A549 treated with AZD9567 at 1 μM for 4 hours (cell line): ENCODE data around the gene DSE. TPM values are rescaled to one million over a fixed set of nuclear protein-coding genes. Genes with fewer than 3 reads are reported as not detected.

ENCODE experiments used
- total RNA-seq: library from RNA; stranded (reverse); fragments of 200-300 nt; extraction: Qiagen RNA extraction; gene quantifications from 5 replicates; pipeline ENCODE4 v1.2.3, GENCODE V29; 2022; ENCODE audit not compliant: insufficient read depth

Gene DSE
- total RNA-seq: 12.0 to 17.0 TPM (median 13.7 TPM) in 5 replicates

DNA sequence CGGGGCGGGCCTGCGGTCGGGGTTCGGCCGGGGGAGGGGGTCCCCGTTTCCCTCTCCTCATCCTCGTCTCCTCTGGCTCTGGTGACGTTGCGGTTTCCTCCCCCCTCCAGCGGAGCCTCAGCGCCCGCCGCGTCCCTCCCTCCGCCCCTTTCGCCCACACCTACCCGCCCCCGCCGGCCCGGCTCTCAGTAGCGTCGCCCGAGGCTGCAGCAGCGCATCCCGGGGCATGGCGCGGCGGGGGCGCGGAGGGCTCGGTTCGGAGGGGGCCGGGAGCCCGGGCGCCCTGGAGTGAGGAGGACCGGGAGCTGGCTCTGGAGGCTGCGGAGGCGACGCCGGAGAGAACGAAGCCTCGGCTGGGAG lies at the start of gene DSE:
TSS of gene DSE (plus strand) at position 188 of the 360 bp plus-strand sequence. CDS start 28,304 bp downstream, outside the sequence.

DNA sequence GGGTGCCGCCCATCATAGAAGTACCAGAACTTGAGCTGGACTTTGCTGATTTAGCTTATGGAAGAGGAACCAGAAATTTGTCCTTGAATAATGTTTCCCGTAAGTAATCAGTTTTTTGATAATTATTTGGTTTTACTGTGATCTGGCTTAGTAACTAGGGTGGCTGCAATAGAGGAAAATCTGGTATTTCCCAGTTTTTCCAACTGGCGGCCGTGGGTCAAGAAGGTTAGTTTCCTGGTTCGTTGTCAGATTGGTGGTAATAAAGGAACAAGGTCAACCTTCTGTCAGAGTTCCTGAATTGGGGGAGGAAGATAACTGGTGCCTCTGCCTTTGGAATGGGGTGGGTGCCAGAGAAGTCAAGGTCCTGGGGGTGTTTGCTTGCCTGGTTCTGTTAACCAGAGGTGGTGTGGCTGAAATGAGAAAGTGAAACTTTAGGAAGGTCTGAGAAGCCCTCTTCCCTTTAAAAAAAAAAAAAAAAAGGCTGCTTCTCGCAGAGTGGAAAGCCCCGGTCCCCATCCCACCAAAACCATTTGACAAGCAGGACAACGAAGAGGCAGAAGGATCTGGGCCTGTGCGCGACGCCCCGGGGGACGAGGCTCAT lies 90.7 kb downstream of the DSE start, which contains the start of gene CALHM6:
TSS of gene CALHM6 (plus strand) at position 45 of the 601 bp plus-strand sequence. CDS start at position 600, 555 bp downstream.

Other genes starting within 250 kb of the DSE start
- 0.02 TPM in 1 of 5 replicates, not detected in the others for gene COL10A1, start 244.8 kb upstream of the DSE start, total RNA-seq
- gene TSPYL4, start 116.9 kb upstream of the DSE start, total RNA-seq: 1.2 to 3.2 TPM (median 2.9 TPM) in 5 replicates
- 26.3 to 29.5 TPM (median 28.8 TPM) in 5 replicates for gene TSPYL1, start 91.0 kb upstream of the DSE start, total RNA-seq
- 0.29 TPM in 1 of 5 replicates, not detected in the others for gene CALHM6, start 90.4 kb downstream of the DSE start, total RNA-seq
- gene CALHM5, start 140.7 kb downstream of the DSE start, total RNA-seq: 0.02 to 0.04 TPM (median 0.03 TPM) in 4 of 5 replicates, not detected in the other
- not detected in 5 replicates for gene TRAPPC3L, start 174.7 kb downstream of the DSE start, total RNA-seq
- gene CALHM4, start 182.8 kb downstream of the DSE start, total RNA-seq: 0.07 TPM in 1 of 5 replicates, not detected in the others
- 23.4 to 37.7 TPM (median 36.3 TPM) in 5 replicates for gene RWDD1, start 200.6 kb downstream of the DSE start, total RNA-seq
- 0.11 to 0.24 TPM (median 0.17 TPM) in 4 of 5 replicates, not detected in the other for gene RSPH4A, start 245.5 kb downstream of the DSE start, total RNA-seq